Chondrocyte (in vitro differentiated cells): ENCODE data around the gene VMP1. TPM values are rescaled to one million over a fixed set of nuclear protein-coding genes. Genes with fewer than 3 reads are reported as not detected.

Experiments
- DNase-seq: peaks from one replicate; pipeline ENCODE4 v3.0.0; 2021; ENCODE audit warnings: mixed read lengths, low spot score
- H3K27ac Mint-ChIP-seq: one replicate; pipeline ENCODE4 v1.8.0; 2021; ENCODE audit warnings: mild to moderate bottlenecking, moderate library complexity, mixed read lengths; ENCODE audit not compliant: unreplicated experiment
- H3K27me3 Mint-ChIP-seq: 2 replicates; pipeline ENCODE4 v1.8.0; 2021; ENCODE audit warnings: low read depth, mixed read lengths
- H3K36me3 Mint-ChIP-seq: 2 replicates; pipeline ENCODE4 v1.8.0; 2021; ENCODE audit warnings: low read depth, mixed read lengths
- H3K4me1 Mint-ChIP-seq: 2 replicates; pipeline ENCODE4 v1.8.0; 2021; ENCODE audit warnings: low read depth, mild to moderate bottlenecking, mixed read lengths
- H3K4me3 Mint-ChIP-seq: one replicate; pipeline ENCODE4 v1.8.0; 2021; ENCODE audit warnings: mild to moderate bottlenecking, moderate library complexity, mixed read lengths; ENCODE audit not compliant: unreplicated experiment
- H3K9me3 Mint-ChIP-seq: 2 replicates; pipeline ENCODE4 v1.8.0; 2021; ENCODE audit warnings: low read depth, mixed read lengths
- CTCF ChIP-seq: fragments of 200-600 bp; sonication (generic); IDR thresholded peaks from 2 replicates; pipeline ENCODE4 v1.5.0; 2021; ENCODE audit warnings: antibody characterized with exemption, mild to moderate bottlenecking, moderate library complexity
- total RNA-seq: library from RNA; stranded (reverse); gene quantifications from 3 replicates; pipeline ENCODE4 v1.2.1, GENCODE V29; 2021

VMP1 gene
- total RNA-seq, 1 donor from 2014 or later, result 295 TPM

GRCh38 chr17:59734226-59734625 is 26.8 kb downstream of the VMP1 start:
- H3K27ac Mint-ChIP-seq, result no peak overlapping the region
- peaks cover 16% of the 10 kb centered on the region for H3K4me1 Mint-ChIP-seq
- no peak overlapping the region for H3K4me3 Mint-ChIP-seq
- no peak for DNase-seq
- H3K36me3 Mint-ChIP-seq, result peaks cover 12% of the 10 kb centered on the region
- H3K9me3 Mint-ChIP-seq, result no peaks in the 10 kb centered on the region
- TF ChIP-seq CTCF, result no peak
- H3K27me3 Mint-ChIP-seq, result no peaks in the 10 kb centered on the region

- Mint-ChIP-seq H3K36me3 (peaks cover 16% of the 10 kb centered on the region), H3K4me3 (no peak overlapping the region), H3K27ac (no peak overlapping the region), H3K4me1 (peaks cover 3% of the 10 kb centered on the region), H3K9me3 (no peaks in the 10 kb centered on the region), H3K27me3 (no peaks in the 10 kb centered on the region)
- no peak for TF ChIP-seq CTCF
- DNase-seq, result no peak
These were observed 29.9 kb downstream of the VMP1 start for GRCh38 chr17:59737324-59737723.

- Mint-ChIP-seq H3K36me3 (peaks cover 13% of the 10 kb centered on the region), H3K27me3 (no peaks in the 10 kb centered on the region), H3K9me3 (peaks cover 3% of the 10 kb centered on the region), H3K4me1 (peaks cover 10% of the 10 kb centered on the region), H3K4me3 (no peak overlapping the region), H3K27ac (no peak overlapping the region)
- no peak for TF ChIP-seq CTCF
- DNase-seq, result no peak
These were observed 36.4 kb downstream of the VMP1 start for GRCh38 chr17:59743842-59744241.

GRCh38 chr17:59745040-59745439 is 37.6 kb downstream of the VMP1 start:
- no peak for TF ChIP-seq CTCF
- Mint-ChIP-seq H3K4me1 (peaks cover 10% of the 10 kb centered on the region), H3K36me3 (peaks cover 13% of the 10 kb centered on the region), H3K27me3 (no peaks in the 10 kb centered on the region), H3K9me3 (peaks cover 3% of the 10 kb centered on the region), H3K4me3 (no peak overlapping the region), H3K27ac (no peak overlapping the region)
- DNase-seq, result no peak

- H3K9me3 Mint-ChIP-seq, result peaks cover 3% of the 10 kb centered on the region
- TF ChIP-seq CTCF, result peak; percentile 88
These were observed 39.5 kb downstream of the VMP1 start for GRCh38 chr17:59746849-59747445.

More at GRCh38 chr17:59746849-59747445, 39.5 kb downstream of the VMP1 start:
- H3K27me3 Mint-ChIP-seq, result no peaks in the 10 kb centered on the region
- H3K4me1 Mint-ChIP-seq, result peaks cover 20% of the 10 kb centered on the region
- H3K36me3 Mint-ChIP-seq, result peaks cover 8% of the 10 kb centered on the region
- peak overlapping the region; percentile 14 for H3K27ac Mint-ChIP-seq
- no peak overlapping the region for H3K4me3 Mint-ChIP-seq
- no peak for DNase-seq
